HCT116 (cell line): ENCODE measurements around the gene OXT. TPM values are rescaled to one million over a fixed set of nuclear protein-coding genes. Genes with fewer than 3 reads are reported as not detected.

Source experiments
- ATAC-seq: fragments of 200-7000 bp; cut with Tn5 transposase; 2 replicates; pipeline ENCODE4 v1.9.1; 2020; ENCODE audit warnings: mild to moderate bottlenecking, moderate library complexity
- BruUV-seq: library from RNA; stranded (reverse); fragments of 400-500 nt; replicated peaks from 2 replicates; lab custom pipeline; 2021; lab: Mats Ljungman, UMichigan
- CTCF ChIA-PET: fragments of 300-600 bp; sonication (Branson Sonifier 250); formaldehyde crosslinking; loops from one replicate; lab custom pipeline; 2021; ENCODE audit warnings: antibody characterized with exemption; lab: Charles Lee
- POLR2A ChIA-PET: fragments of 300-600, 350-600 bp; sonication (Branson Sonifier 250); formaldehyde crosslinking; loops from one replicate; lab custom pipeline; 2021; ENCODE audit warnings: antibody characterized with exemption; lab: Charles Lee
- RAD21 ChIA-PET, 2 experiments: fragments of 300-600 bp; sonication (Branson Sonifier 250); formaldehyde crosslinking; loops; one replicate each; lab custom pipeline; 2023; ENCODE audit warnings: low total read pairs in 2 of 2; ENCODE audit not compliant: uncharacterized antibody in 2 of 2, unreplicated experiment in 2 of 2, low non-redundant PET in 1 of 2; lab: Charles Lee
- DNase-seq: peaks from one replicate; pipeline ENCODE4 v3.0.0-alpha.2; 2010; ENCODE audit warnings: low read depth, low spot score
- H2AFZ ChIP-seq: fragments of 200-600 bp; shearing (Covaris generic), sonication (generic); 2 replicates; pipeline ENCODE4 v1.6.1; 2017; ENCODE audit warnings: low read depth, mixed run types, mixed read lengths, antibody characterized with exemption, low read length; ENCODE audit not compliant: poor library complexity, severe bottlenecking
- H3K27ac ChIP-seq: 2 replicates; pipeline ENCODE4 v1.5.1; 2012; ENCODE audit warnings: low read depth, low read length
- H3K27me3 ChIP-seq: fragments of 200-600 bp; sonication (generic); 2 replicates; pipeline ENCODE4 v1.6.1; 2016; ENCODE audit warnings: mixed run types, low read length, mixed read lengths; ENCODE audit not compliant: insufficient read depth
- H3K36me3 ChIP-seq, 2 experiments: fragments of 200-500 bp in 1 of 2; fragments of 200-600 bp in 1 of 2; sonication (Bioruptor generic) in 1 of 2; sonication (generic) in 1 of 2; 2 replicates each; pipeline versions ENCODE4 v1.5.1 to v1.6.1; 2014 to 2016; ENCODE audit warnings: low read length in 2 of 2, inconsistent platforms in 1 of 2, mixed read lengths in 1 of 2, mixed run types in 1 of 2; ENCODE audit not compliant: insufficient read depth in 2 of 2, control insufficient read depth in 1 of 2
- H3K4me1 ChIP-seq, 2 experiments: fragments of 200-600 bp in 1 of 2; sonication (generic) in 1 of 2; 2 replicates each; pipeline versions ENCODE4 v1.5.1 to v1.6.1; 2012 to 2017; ENCODE audit warnings: low read length in 2 of 2, inconsistent platforms in 1 of 2, mild to moderate bottlenecking in 1 of 2, mixed read lengths in 1 of 2, mixed run types in 1 of 2, moderate library complexity in 1 of 2; ENCODE audit not compliant: insufficient read depth in 2 of 2, control insufficient read depth in 1 of 2
- H3K4me2 ChIP-seq: fragments of 200-600 bp; sonication (generic); 2 replicates; pipeline ENCODE4 v1.6.1; 2017; ENCODE audit warnings: mixed run types, low read length, mixed read lengths
- H3K4me3 ChIP-seq, 2 experiments: fragments of 200-600 bp in 1 of 2; sonication (generic) in 1 of 2; replicated peaks in 1 of 2; 2 replicates each; pipeline ENCODE4 v1.5.1; 2011 to 2016; ENCODE audit warnings: low read length in 2 of 2, control low read depth in 1 of 2, low read depth in 1 of 2, mild to moderate bottlenecking in 1 of 2, mixed read lengths in 1 of 2, mixed run types in 1 of 2
- H3K79me2 ChIP-seq: fragments of 200-600 bp; sonication (generic); 2 replicates; pipeline ENCODE4 v1.6.1; 2017; ENCODE audit warnings: mild to moderate bottlenecking, mixed run types, low read length, moderate library complexity, mixed read lengths; ENCODE audit not compliant: insufficient read depth
- H3K9ac ChIP-seq: fragments of 200-600 bp; sonication (generic); 2 replicates; pipeline ENCODE4 v1.6.1; 2016; ENCODE audit warnings: low read length, mixed read lengths
- H3K9me2 ChIP-seq: fragments of 200-600 bp; sonication (generic), shearing (Covaris generic); 2 replicates; pipeline ENCODE4 v1.6.1; 2017; ENCODE audit warnings: mixed run types, mild to moderate bottlenecking, moderate library complexity; ENCODE audit not compliant: insufficient read depth
- H3K9me3 ChIP-seq, 2 experiments: fragments of 200-500 bp in 1 of 2; fragments of 200-600 bp in 1 of 2; sonication (Bioruptor generic) in 1 of 2; sonication (generic) in 1 of 2; 2 replicates each; pipeline ENCODE4 v1.6.1; 2014 to 2017; ENCODE audit warnings: low read length in 2 of 2, mixed read lengths in 2 of 2, inconsistent platforms in 1 of 2, low read depth in 1 of 2, mild to moderate bottlenecking in 1 of 2, mixed run types in 1 of 2, moderate library complexity in 1 of 2; ENCODE audit not compliant: control insufficient read depth in 1 of 2, insufficient read depth in 1 of 2
- H4K20me1 ChIP-seq: fragments of 200-600 bp; sonication (generic), shearing (Covaris generic); 2 replicates; pipeline ENCODE4 v1.6.1; 2017; ENCODE audit warnings: mixed run types, mild to moderate bottlenecking, moderate library complexity; ENCODE audit not compliant: insufficient read depth
- ATF3 ChIP-seq: IDR thresholded peaks from 2 replicates; pipeline ENCODE4 v1.6.1; 2012
- CEBPB ChIP-seq: IDR thresholded peaks from 2 replicates; pipeline ENCODE4 v1.6.1; 2012; ENCODE audit warnings: low read depth
- CTCF ChIP-seq, 3 experiments: fragments of 200-600 bp in 1 of 3; sonication (generic) in 1 of 3; IDR thresholded peaks in 2 of 3; conservative IDR thresholded peaks in 1 of 3; 2 replicates each; pipeline ENCODE4 v1.5.1; 2012 to 2017; ENCODE audit warnings: low read depth in 2 of 3, low read length in 2 of 3, antibody characterized with exemption in 1 of 3, borderline replicate concordance in 1 of 3, control low read depth in 1 of 3, mild to moderate bottlenecking in 1 of 3, mixed read lengths in 1 of 3, mixed run types in 1 of 3, moderate library complexity in 1 of 3; ENCODE audit not compliant: insufficient read depth in 1 of 3
- ELF1 ChIP-seq: IDR thresholded peaks from 2 replicates; pipeline ENCODE4 v1.6.1; 2012; ENCODE audit warnings: low read depth, borderline replicate concordance
- EZH2phosphoT487 ChIP-seq: fragments of 200-600 bp; IDR thresholded peaks from 2 replicates; pipeline ENCODE4 v1.6.1; 2018; ENCODE audit warnings: antibody characterized with exemption, borderline replicate concordance
- MAX ChIP-seq: IDR thresholded peaks from 2 replicates; pipeline ENCODE4 v1.6.1; 2012
- POLR2A ChIP-seq: IDR thresholded peaks from 2 replicates; pipeline ENCODE4 v1.7.0; 2011; ENCODE audit warnings: borderline replicate concordance; ENCODE audit not compliant: insufficient read depth, insufficient read length; ENCODE audit errors: extremely low read depth
- POLR2AphosphoS5 ChIP-seq: IDR thresholded peaks from 2 replicates; pipeline ENCODE4 v1.6.1; 2011; ENCODE audit warnings: mild to moderate bottlenecking, low read depth, low read length, moderate library complexity
- RAD21 ChIP-seq: IDR thresholded peaks from 2 replicates; pipeline ENCODE4 v1.6.1; 2012; ENCODE audit warnings: low read depth, mild to moderate bottlenecking
- SIN3A ChIP-seq: IDR thresholded peaks from 2 replicates; pipeline ENCODE4 v1.6.1; 2012; ENCODE audit warnings: low read depth
- TCF7L2 ChIP-seq: IDR thresholded peaks from 2 replicates; pipeline ENCODE4 v1.7.0; 2011; ENCODE audit warnings: borderline replicate concordance, inconsistent platforms; ENCODE audit not compliant: insufficient read depth, insufficient read length; ENCODE audit errors: extremely low read depth
- ZFX ChIP-seq: fragments of 450-650 bp; IDR thresholded peaks from 2 replicates; pipeline ENCODE4 v1.6.1; 2017
- ZNF274 ChIP-seq: fragments of 200-500 bp; sonication (Bioruptor generic); IDR thresholded peaks from 2 replicates; pipeline ENCODE4 v1.6.1; 2014; ENCODE audit warnings: mild to moderate bottlenecking, low read depth, low read length, inconsistent platforms
- intact Hi-C: fragments of 100-400 bp; cut with micrococcal nuclease; formaldehyde crosslinking; loops from 2 replicates; pipeline ENCODE4 v1.10.0; 2022
- total RNA-seq: library from RNA; stranded (reverse); gene quantifications from one replicate; pipeline ENCODE4 v1.2.1, GENCODE V29; 2021; ENCODE audit not compliant: unreplicated experiment

OXT gene
- total RNA-seq, 1 experiment from 2014 or later: not detected

- ChIA-PET RAD21 (no interaction called here), POLR2A (no interaction called here), CTCF (no interaction called here)
- Histone ChIP-seq H4K20me1 (no peaks in the 10 kb centered on the region), H3K27me3 (no peaks in the 10 kb centered on the region), H3K4me1 (peaks cover 16 to 25% of the 10 kb centered on the region in 2 experiments; a peak in 3 of 4 replicates), H3K4me3 (no peak overlapping the region), H2AFZ (no peak overlapping the region), H3K79me2 (no peaks in the 10 kb centered on the region), H3K9me2 (no peaks in the 10 kb centered on the region), H3K4me2 (no peak overlapping the region), H3K27ac (no peak overlapping the region), H3K9ac (no peak overlapping the region), H3K9me3 (no peaks in the 10 kb centered on the region), H3K36me3 (no peaks in the 10 kb centered on the region)
- no TSS peak for BruUV-seq
- no peak for DNase-seq
- ATAC-seq: no peak
- TF ChIP-seq RAD21 (no peak), POLR2AphosphoS5 (no peak), ZFX (no peak), CEBPB (no peak), EZH2phosphoT487 (no peak), ELF1 (no peak), CTCF (IDR thresholded peaks at IDR 0.05 in 2 of 3, conservative IDR thresholded peaks at IDR 0.05 in 1 of 3; ENCODE audit: borderline replicate concordance in 1 of 3, insufficient read depth in 1 of 3, low read depth in 2 of 3, low read length in 2 of 3) (no peak), ATF3 (no peak), TCF7L2 (no peak), SIN3A (no peak), POLR2A (no peak), MAX (no peak), ZNF274 (no peak)
- intact Hi-C loops: no loop called here
Measured at GRCh38 chr20:3070725-3071124, 695 bp upstream of the OXT start.
